Neural crest cell (in vitro differentiated cells): Measurements from ENCODE around the gene PLEKHB2. TPM values are rescaled to one million over a fixed set of nuclear protein-coding genes. Genes with fewer than 3 reads are reported as not detected.
"Not testable (repeated sequence)": the region's sequence is repeated elsewhere in the genome, so short reads cannot be mapped to it uniquely, and the experiment has no call there.

Experiments
- DNase-seq: peaks from one replicate; pipeline ENCODE4 v3.0.0; 2021; ENCODE audit warnings: low read depth, mixed read lengths, low spot score
- H3K27ac Mint-ChIP-seq: one replicate; pipeline ENCODE4 v1.8.0; 2021; ENCODE audit warnings: mild to moderate bottlenecking, mixed read lengths; ENCODE audit not compliant: unreplicated experiment
- H3K27me3 Mint-ChIP-seq: 2 replicates; pipeline ENCODE4 v1.8.0; 2021; ENCODE audit warnings: low read depth, mild to moderate bottlenecking, mixed read lengths
- H3K36me3 Mint-ChIP-seq: 2 replicates; pipeline ENCODE4 v1.8.0; 2021; ENCODE audit warnings: low read depth, mild to moderate bottlenecking, mixed read lengths
- H3K4me1 Mint-ChIP-seq: 2 replicates; pipeline ENCODE4 v1.8.0; 2021; ENCODE audit warnings: mixed read lengths
- H3K4me3 Mint-ChIP-seq: one replicate; pipeline ENCODE4 v1.8.0; 2021; ENCODE audit warnings: mild to moderate bottlenecking, mixed read lengths
- H3K9me3 Mint-ChIP-seq: 2 replicates; pipeline ENCODE4 v1.8.0; 2021; ENCODE audit warnings: mixed read lengths
- CTCF ChIP-seq: fragments of 200-600 bp; sonication (generic); conservative IDR thresholded peaks from 2 replicates; pipeline ENCODE4 v1.5.0; 2021; ENCODE audit warnings: antibody characterized with exemption, mild to moderate bottlenecking
- total RNA-seq: library from RNA; stranded (reverse); gene quantifications from 2 replicates; pipeline ENCODE4 v1.2.1, GENCODE V29; 2021

PLEKHB2 gene
- total RNA-seq, 1 donor from 2014 or later = 44.9 TPM

- no peaks in the 10 kb centered on the region for H3K9me3 Mint-ChIP-seq
- peak overlapping the region; percentile 30 for H3K27ac Mint-ChIP-seq
- no peak overlapping the region for H3K4me3 Mint-ChIP-seq
- peaks cover 14% of the 10 kb centered on the region for H3K36me3 Mint-ChIP-seq
- no peak for DNase-seq
- peaks cover 18% of the 10 kb centered on the region for H3K4me1 Mint-ChIP-seq
- TF ChIP-seq CTCF = no peak
- no peaks in the 10 kb centered on the region for H3K27me3 Mint-ChIP-seq
Measured at GRCh38 chr2:131077182-131077846, 27.8 kb upstream of the PLEKHB2 start.

- Mint-ChIP-seq H3K4me1 (peaks cover 18% of the 10 kb centered on the region), H3K27me3 (no peaks in the 10 kb centered on the region), H3K36me3 (peaks cover 14% of the 10 kb centered on the region), H3K27ac (no peak overlapping the region), H3K9me3 (no peaks in the 10 kb centered on the region), H3K4me3 (no peak overlapping the region)
- DNase-seq = no peak
- TF ChIP-seq CTCF = no peak
Measured at GRCh38 chr2:131077966-131078365, 27.2 kb upstream of the PLEKHB2 start.

GRCh38 chr2:131079931-131080330, 25.2 kb upstream of the PLEKHB2 start:
- not testable (repeated sequence) for H3K27me3 Mint-ChIP-seq, DNase-seq, H3K9me3 Mint-ChIP-seq, H3K4me3 Mint-ChIP-seq, H3K27ac Mint-ChIP-seq
- Mint-ChIP-seq H3K4me1 (peaks cover 18% of the 10 kb centered on the region), H3K36me3 (peaks cover 16% of the 10 kb centered on the region)

- H3K27me3 Mint-ChIP-seq = no peaks in the 10 kb centered on the region
- no peak for DNase-seq
- H3K9me3 Mint-ChIP-seq = no peaks in the 10 kb centered on the region
- no peak for TF ChIP-seq CTCF
- H3K36me3 Mint-ChIP-seq = peaks cover 23% of the 10 kb centered on the region
- no peak overlapping the region for H3K27ac Mint-ChIP-seq
- H3K4me1 Mint-ChIP-seq = peaks cover 22% of the 10 kb centered on the region
- H3K4me3 Mint-ChIP-seq = no peak overlapping the region
Measured at GRCh38 chr2:131081190-131081589, 23.9 kb upstream of the PLEKHB2 start.

- peaks cover 8% of the 10 kb centered on the region for H3K4me1 Mint-ChIP-seq
- H3K27me3 Mint-ChIP-seq = no peaks in the 10 kb centered on the region
- H3K36me3 Mint-ChIP-seq = peaks cover 30% of the 10 kb centered on the region
- no peaks in the 10 kb centered on the region for H3K9me3 Mint-ChIP-seq
- no peak for DNase-seq
- no peak overlapping the region for H3K4me3 Mint-ChIP-seq
- H3K27ac Mint-ChIP-seq = no peak overlapping the region
- TF ChIP-seq CTCF = no peak
Measured at GRCh38 chr2:131085646-131086045, 19.5 kb upstream of the PLEKHB2 start.

GRCh38 chr2:131092458-131093005, 12.6 kb upstream of the PLEKHB2 start:
- DNase-seq = no peak
- Mint-ChIP-seq H3K4me1 (peaks cover 14% of the 10 kb centered on the region), H3K4me3 (peak overlapping the region; percentile 91), H3K27ac (peak overlapping the region; percentile 62), H3K9me3 (no peaks in the 10 kb centered on the region), H3K36me3 (peaks cover 9% of the 10 kb centered on the region), H3K27me3 (no peaks in the 10 kb centered on the region)
- TF ChIP-seq CTCF = no peak
